ENCODE measurements around the gene TM2D1.

DNA sequence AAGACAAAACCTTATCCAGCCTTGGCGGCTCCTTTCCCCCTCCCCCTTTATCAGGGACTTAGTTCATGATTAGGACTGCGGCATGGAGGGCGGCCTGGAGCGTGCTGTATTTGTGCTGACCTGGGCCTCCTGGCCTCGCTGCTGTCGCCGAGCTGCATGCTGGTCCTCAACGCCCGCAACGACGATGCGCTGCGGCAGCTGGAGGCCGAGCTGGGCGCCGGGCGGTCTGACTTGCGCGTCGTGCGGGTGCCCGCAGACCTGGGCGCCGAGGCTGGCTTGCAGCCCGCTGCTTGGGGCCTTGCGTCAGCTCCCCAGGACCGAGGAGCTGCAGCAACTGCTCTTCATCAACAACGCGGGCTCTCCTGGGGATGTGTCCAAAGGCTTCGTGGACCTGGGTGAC is 70.9 kb downstream of the TM2D1 start:
- no peak for TF ChIP-seq POLR2A (IDR thresholded peaks at IDR 0.05; ENCODE audit: extremely low read depth, insufficient read length)
- TF ChIP-seq, protein P1, sequence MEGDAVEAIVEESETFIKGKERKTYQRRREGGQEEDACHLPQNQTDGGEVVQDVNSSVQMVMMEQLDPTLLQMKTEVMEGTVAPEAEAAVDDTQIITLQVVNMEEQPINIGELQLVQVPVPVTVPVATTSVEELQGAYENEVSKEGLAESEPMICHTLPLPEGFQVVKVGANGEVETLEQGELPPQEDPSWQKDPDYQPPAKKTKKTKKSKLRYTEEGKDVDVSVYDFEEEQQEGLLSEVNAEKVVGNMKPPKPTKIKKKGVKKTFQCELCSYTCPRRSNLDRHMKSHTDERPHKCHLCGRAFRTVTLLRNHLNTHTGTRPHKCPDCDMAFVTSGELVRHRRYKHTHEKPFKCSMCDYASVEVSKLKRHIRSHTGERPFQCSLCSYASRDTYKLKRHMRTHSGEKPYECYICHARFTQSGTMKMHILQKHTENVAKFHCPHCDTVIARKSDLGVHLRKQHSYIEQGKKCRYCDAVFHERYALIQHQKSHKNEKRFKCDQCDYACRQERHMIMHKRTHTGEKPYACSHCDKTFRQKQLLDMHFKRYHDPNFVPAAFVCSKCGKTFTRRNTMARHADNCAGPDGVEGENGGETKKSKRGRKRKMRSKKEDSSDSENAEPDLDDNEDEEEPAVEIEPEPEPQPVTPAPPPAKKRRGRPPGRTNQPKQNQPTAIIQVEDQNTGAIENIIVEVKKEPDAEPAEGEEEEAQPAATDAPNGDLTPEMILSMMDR (IDR thresholded peaks at IDR 0.05; ENCODE audit: low read depth, low read length), result no peak
- no peak for TF ChIP-seq MYC (IDR thresholded peaks at IDR 0.05; ENCODE audit: low read depth, low read length)
- no peak for TF ChIP-seq MAX (IDR thresholded peaks at IDR 0.05; ENCODE audit: low read depth, low read length)
